GM21381 (cell line): ENCODE measurements around the gene DCDC2B.

Source experiments
- ATAC-seq: cut with Tn5 transposase; IDR thresholded peaks from one replicate; pipeline ENCODE4 v1.9.1; 2021; ENCODE audit warnings: mild to moderate bottlenecking, moderate library complexity; ENCODE audit not compliant: unreplicated experiment

DCDC2B gene

DNA sequence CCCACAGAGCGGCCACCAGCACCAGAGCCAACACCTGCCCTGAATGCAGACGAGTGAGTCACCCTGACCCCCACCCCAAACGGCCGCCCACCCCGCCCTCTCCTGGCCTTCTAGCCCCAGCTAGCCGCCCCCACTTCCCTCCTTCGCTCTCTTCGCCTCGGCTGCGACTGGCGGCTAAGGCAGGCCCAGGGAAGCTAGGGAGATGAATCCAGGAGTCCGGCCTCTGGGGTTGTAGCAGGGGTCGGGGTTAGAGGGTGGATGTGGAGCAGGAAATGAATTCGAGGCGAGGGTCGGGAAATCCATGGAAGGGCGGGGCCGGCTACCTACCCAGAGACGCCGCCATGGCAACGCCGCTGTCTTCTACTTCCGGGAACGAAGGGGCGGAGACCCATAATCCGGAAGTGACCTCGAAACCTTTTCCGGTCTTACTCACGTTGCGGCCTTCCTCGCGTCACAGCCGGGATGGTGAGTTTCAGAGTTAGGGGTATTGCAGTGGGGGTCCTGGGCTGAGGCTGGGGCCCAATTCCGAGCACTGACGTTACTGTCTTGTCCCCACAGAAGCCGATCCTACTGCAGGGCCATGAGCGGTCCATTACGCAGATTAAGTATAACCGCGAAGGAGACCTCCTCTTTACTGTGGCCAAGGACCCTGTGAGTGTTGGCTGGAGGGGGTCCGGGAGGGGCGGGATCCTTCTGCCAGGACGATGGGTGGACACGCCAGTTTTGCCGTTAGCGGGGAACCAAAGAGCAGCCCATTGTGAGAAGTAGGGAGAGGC lies 13.3 kb downstream of the DCDC2B start, which contains the start of the genes EIF3I and TMEM234:
EIF3I (plus strand) TSS at position 428 of the 776 bp plus-strand sequence; CDS start at position 463, 35 bp downstream.
TMEM234 (minus strand) TSS at position 374 of the 776 bp plus-strand sequence; CDS start at position 343, 31 bp downstream.
- peak; percentile 93 for ATAC-seq

DNA sequence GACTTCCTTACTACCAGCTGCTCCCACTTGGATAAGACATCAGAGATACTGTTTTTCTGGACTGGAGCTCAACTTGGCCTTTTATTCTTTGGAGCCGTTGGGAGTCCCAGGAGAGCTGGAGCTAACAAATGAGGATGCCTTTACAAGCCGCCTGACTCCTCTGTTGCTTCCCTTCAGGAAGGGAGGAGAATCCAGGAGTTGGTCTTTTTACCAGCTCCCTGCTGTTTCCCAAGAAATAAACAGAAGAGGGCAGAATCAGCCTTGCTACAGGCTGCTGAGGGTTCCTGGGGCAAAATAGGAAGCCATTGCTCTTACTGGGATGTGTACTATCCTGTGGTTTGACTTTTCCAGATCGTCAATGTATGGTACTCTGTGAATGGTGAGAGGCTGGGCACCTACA lies 14.8 kb downstream of the DCDC2B start:
- ATAC-seq, result no peak

DNA sequence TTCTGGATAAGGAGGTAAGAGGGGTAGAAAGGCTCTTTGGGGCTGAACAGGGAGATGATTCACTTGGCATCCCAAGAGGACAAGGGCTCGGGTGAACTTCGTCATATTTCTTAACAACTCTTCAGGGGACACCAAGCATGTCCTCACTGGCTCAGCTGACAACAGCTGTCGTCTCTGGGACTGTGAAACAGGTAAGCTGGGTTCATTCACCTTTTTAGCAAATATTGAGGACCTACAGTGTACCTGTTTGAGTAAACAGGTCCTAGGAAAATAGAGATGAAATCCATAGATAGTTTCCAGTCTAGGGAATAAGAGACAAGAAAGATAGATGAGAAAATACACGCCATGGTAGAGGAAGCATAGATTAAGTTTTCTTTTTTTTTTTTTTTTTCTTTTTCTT lies 15.4 kb downstream of the DCDC2B start:
- no peak for ATAC-seq

DNA sequence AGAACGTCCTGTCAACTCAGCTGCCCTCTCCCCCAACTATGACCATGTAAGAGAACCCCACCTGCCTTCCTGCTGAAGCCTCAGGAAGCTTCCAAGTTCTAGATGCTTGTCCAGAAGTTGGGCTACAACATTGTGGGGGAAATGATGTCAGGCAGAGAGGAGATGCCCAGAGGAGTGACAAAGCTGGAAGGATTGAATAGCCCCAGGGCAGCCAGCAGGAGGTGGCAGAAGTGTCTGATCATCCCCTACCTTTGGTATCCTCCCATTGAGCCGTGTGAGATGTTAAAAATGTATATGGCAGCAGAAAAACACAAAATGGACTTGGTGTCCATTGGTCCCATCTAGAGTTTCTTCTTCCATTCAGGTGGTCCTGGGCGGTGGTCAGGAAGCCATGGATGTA lies 19.9 kb downstream of the DCDC2B start:
- no peak for ATAC-seq

DNA sequence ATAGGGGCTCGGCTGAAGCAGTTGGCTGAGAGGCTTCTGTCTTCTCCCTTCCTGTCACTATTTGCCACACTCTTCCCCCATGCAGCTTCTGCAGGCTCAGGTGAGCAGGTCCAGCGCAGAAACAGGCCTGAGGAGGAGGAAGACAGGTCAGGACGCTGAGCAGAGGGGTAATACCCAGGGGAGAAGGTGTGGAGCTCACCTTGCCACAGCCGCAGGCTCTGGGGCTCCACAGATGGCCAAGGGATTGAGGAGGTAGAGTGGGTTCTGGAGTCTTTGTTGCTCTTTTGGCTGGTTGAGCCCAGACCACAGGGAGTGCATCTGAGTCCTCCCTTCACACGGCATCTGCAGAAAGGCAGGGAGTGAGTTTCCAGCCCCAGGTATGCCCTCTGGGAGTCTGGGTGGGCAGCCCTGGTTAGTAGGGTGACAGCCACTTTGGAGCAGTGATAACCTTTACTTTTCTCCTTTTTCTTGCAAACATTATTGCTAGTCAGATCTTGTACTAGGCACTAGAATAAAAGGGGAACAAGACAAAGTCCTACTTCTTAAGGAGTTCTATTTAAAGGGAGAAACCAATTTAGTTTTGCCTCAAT lies 23.0 kb downstream of the DCDC2B start:
- ATAC-seq, result no peak

DNA sequence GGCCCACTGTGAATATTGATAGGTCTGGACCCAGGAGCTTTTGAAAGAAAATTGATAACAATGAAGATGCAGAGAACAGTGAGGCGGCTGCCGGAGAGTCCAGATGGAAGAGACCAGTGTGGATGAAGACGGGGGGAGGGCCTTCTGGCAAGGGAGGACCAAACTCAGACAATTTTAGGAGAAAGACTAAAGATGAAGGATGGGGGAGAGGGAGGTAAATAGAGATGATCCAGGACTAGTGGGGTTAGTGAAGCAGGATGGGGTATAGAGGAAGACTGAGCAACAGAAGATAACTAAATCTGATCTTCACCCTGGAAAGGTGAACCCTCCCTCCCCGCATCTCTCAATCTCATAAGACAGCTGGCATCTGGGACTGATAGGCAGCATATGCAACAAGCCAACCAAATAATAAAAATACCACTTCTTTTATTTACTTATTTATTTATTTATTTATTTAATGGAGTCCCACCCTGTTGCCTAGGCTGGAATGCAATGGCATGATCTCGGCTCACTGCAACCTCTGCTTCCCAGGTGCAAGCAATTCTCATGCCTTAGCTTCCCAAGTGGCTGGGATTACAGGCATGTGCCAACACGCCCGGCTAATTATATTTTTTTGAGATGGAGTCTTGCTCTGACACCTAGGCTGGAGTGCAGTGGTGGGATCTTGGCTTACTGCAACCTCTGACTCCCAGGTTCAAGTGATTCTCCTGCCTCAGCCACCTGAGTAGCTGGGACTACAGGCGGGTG lies 23.8 kb downstream of the DCDC2B start:
- no peak for ATAC-seq

DNA sequence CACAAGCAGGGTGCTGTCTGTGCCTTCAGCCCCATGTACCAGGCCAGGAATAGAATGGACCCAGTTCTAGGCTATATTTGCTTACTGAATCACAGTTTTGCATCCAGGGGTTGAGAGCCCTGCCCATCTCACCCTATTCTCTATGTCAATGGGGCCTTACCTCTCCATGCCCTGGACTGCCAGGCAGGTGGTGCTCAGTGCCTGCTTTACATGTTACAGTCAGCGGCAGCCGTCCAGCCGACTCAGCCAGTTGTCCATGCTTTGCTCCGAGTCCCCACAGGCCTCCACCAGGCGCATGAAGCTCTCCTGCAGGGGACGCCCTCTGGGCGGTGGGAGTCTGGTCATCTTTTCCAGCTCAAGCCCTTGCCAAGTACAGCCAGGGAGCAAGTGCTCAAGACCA lies 25.9 kb downstream of the DCDC2B start:
- no peak for ATAC-seq

DNA sequence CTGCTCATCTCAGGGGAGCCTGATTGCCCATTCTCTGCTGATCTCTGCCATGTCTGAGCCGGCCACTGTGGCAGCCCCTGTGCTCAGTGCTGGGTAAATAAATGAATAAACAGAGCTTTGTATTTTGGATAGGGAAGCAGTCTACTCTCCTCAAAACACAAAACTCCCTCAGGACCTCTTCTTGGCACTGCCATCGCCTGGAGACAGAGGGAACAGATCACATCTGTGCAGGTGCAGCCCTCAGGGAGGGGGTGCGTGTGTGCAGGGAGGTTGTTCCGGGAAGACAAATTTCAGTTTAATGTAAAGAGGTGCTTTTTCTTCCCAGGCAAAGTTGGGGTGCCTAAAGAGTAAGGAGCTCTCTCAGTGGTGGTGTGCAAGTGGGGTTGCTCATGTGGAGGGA lies 30.4 kb downstream of the DCDC2B start:
- ATAC-seq, result no peak

DNA sequence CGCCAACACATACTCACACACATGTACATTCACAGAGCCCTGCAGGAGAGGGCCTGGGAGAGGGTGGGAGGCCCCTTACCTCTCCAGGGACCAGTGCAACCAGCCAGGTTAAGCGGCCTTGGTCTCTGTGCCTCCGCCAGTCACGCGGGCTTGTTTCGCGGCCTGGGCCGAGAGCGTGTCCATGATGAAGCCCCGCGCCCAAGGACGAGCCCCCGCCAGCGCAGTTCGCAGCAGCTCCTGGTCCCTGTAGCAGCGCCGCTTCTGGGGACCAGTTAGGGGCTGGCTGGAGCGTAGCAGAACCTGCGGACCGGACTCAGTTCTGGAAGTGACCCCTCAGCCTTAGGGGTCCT lies 30.9 kb downstream of the DCDC2B start:
- ATAC-seq, result no peak

DNA sequence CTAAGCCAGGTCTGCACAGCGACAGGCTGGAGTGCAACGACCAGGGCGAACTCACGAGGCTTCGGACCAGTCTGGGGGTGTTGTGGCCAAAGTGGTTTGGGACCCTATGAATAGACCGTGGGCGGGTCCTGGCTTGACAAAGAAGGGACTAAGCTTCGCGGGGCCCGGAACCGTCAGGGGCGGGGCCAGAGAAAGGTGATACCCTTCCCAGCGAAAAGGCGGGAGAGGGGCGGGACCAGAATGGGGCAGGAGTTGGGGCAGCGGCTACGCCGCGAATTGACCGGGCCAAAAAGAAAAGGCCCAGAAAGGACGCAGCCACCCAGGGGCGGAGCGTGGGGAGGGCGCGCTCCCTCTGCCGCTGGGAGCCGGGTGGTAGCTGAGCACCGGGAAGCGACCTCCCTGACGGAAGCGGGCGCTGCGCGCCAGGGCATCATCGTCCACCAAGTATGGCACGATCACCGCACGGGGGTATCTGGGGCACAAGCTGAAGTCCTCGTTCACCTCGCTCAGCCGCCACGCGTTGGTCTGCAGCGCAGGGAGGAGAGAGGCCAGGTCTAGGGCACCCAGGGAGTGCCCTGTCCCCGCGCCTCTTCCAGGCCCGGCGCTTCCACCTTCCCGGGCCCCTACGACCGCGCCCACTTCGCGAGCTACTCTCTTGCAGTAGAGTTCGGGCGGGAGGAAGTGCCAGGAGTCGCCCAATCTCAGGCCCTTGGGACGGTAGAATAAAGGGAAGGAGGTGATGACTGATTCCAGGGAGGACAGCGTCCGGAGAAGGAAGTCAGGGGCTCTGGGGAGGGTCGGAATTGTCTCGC lies 31.5 kb downstream of the DCDC2B start:
- peak; percentile 38 for ATAC-seq

DNA sequence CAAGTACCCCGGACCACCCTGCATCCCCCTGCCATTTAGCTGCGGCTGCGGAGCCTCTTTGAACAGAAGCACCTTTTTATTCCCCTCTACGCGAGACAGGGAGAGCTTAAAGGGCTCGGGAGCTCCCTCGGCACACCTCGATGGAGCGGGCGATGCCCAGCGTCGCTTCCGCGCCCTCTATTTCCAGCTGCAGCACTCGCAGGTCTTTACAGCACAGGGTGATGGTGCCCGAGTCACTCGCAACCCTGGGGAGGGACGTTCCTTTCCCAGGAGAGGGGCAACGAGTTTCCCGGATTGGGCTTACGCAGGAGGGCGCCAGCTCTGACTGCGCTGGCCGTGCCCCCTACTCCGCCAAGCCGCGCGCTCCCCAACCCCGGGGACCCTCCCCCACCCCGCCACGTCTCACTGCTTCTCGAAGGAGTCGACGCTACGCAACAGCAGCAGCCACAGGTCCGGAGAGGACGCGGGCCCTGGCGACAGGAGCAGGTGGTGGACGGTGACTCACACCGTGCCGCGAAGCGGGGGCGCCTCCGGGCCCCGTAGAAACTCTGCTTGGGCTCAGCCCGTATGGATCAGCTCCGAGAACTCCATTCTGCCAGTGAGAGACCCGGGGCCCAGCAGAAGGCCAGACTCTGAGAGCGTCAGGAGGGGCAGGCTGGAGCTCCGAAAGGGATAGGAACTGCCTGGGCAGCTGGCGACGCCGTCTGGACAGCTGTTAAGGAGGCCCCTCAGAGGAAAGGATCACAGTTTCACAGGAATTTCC lies 32.3 kb downstream of the DCDC2B start:
- ATAC-seq, result peak; percentile 43

DNA sequence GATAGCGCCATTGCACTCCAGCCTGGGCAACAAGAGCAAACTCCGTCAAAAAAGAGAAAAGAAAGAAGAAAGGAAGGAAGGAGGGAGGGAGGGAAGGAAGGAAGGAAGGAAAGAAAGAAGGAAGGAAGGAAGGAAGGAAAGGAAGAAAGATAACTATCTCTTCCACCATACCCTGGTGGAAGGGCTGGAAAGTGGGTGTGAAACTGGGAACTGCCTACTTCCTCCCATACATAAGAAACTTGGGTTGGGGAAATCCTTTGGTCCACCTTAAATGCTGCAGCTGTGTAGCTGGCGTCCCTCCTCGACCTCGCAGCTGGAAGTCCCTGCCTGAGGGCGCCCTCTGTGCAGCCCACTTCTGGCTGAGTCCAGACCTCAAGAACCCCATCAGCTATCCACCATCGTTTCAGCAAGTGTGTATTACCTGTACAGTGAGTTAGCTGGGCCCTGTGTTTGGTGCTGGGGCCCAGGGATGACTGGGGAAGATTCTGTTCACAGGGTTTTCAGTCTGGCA lies 33.5 kb downstream of the DCDC2B start:
- ATAC-seq, result no peak

DNA sequence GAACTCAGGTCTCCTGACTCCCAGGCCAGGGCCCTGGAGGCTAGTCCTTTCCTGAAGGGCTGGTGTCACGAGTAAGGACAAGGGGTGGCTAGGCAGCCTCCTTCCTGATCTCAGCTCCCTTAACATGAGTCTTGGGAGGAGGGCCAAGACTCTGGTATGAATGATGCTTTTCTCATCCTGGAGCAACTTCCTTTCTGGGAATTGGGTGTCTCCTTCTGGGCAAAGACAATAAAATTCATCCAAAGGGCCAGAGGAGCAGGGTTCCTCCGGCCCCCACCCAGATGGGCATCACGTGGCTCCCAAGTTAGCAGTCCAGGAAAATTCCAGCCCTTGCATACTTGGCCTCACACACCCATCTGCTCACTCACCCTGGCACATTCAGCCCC lies 38.0 kb downstream of the DCDC2B start, which contains the start of gene FAM167B:
FAM167B (plus strand) TSS at position 335 of the 386 bp plus-strand sequence. CDS start 200 bp downstream, outside the sequence.
- no peak for ATAC-seq

DNA sequence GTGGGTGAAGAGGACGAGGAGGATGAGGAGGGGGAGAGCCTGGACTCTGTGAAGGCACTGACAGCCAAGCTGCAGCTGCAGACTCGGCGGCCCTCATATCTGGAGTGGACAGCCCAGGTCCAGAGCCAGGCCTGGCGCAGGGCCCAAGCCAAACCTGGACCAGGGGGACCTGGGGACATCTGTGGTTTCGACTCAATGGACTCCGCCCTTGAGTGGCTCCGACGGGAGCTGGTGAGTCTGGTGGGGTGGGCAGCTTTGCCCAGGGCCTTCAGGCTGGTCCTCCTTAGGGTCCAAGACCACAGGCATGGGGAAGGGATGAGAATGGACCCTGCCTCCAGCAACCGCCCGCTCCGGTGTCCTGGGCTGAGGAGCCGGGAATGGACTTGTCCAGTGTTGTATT lies 38.6 kb downstream of the DCDC2B start:
- no peak for ATAC-seq

DNA sequence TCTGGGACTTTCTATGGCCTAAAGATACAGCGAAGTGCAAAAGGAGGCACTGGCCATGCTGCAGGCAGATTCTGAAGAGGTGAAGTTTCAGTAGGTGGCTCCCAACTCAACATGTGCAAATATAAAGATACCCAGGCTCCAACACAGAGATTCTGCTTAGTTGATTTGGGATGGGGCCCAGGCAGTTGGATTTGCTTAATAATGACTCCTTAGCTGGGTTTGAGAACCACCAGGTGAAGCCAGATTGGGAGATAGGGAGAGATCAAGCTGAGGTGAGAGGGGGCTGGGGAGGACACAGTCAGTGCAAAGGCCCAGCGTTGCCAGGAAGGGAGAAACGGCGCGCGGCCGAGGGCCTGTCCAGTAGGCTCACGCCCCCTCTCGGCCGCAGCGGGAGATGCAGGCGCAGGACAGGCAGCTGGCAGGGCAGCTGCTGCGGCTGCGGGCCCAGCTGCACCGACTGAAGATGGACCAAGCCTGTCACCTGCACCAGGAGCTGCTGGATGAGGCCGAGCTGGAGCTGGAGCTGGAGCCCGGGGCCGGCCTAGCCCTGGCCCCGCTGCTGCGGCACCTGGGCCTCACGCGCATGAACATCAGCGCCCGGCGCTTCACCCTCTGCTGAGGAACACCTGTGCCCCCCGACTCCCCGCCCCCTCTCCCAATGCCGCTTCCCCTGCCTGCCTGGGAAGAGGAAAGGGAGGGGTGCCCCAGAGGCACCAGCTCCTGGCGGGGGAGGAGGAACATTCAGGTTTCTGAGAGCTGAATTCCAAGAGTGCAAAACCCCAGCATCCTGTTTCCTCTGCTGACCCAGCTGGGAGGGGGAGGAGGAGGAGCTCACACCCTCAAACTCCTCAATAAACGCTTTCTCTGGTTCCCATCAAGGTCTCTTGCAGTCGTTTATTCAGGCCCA lies 39.3 kb downstream of the DCDC2B start:
- ATAC-seq, result no peak

DNA sequence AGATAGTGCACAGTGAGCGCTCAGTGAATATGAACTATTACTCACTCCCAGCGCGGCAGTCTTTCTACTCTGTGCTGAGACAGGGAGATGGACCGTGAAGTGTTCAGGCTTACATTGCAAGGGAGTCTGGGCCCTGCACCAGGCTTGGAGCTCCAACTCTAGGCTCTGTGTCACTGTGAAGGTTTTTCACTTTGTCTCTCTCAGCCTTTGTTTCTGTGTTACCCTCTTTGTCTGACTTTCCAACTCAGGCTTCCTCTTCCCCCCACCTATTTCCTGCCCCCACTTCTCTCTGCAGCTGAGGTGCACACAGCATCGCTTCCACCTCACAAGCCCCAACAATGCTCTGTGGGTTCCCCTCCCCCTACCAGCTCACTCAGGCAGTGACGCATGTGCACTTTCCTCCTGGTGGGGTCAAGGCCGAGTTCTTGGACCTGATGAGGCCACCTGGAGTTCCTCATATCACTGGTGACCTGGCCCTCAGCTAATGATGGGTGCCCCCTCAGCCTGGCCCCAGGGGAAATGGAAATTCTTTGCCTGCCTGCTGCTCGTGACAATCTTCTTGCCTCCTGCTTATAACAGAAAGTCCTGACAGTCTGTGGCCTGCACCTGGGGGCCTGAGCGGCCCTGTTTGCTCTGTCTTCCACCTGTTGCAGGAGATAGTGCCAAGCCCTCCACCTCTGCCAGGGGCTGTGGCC lies 41.1 kb downstream of the DCDC2B start:
- ATAC-seq, result no peak

DNA sequence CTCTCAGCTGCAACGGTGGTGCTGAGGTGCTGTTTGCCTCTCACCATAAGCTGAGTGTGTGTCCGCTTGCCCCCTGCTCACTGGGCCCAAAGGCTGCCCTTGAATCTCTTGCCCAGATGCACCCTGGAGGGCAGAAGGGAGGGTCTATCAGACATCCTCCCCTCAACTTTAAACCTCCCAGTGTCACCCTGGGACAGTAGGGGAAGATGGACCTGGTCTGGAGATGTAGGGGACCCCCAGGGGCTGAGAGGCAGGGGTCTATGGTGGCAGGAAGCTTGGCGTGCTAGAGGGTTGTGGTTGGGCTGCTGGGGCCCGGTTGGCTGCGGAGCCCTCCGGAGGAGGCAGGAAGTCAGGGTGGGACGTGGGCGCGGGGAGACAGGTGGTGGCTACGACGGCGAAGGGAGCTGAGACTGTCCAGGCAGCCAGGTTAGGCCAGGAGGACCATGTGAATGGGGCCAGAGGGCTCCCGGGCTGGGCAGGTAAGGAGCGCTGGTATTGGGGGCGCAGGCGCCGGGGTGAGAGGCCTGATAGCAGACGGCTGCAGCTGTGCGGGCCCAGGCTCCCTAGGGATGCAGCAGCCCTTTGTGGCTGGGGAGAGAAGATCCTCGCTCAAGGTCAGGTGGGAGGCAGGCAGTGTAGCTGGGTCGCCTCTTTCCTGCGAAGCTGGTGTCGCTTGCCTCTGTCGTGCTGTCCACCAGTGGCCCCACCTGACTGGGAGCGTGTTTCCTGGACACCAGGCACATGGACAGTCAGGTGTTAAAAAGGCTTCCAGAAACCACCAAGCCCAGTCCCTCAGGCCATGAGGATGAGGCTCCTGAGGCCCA lies 42.2 kb downstream of the DCDC2B start, which contains the start of gene LCK:
LCK (plus strand) TSS at position 373 of the 824 bp plus-strand sequence. CDS start 23,065 bp downstream, outside the sequence.
- no peak for ATAC-seq
